Vagina (tissue), 2 donors: ENCODE results near the gene MCF2L. TPM values are rescaled to one million over a fixed set of nuclear protein-coding genes. Genes with fewer than 3 reads are reported as not detected.

ENCODE experiments used
- DNase-seq, 2 donors: peaks; one replicate each; pipeline ENCODE4 v3.0.0-alpha.2; 2017; ENCODE audit errors: extremely low spot score in 2 of 2
- H3K27ac ChIP-seq: fragments of 200-600 bp; sonication (generic); one replicate; pipeline ENCODE4 v1.5.1; 2019
- H3K27me3 ChIP-seq: fragments of 200-600 bp; sonication (generic); one replicate; pipeline ENCODE4 v1.5.1; 2019
- H3K36me3 ChIP-seq, 2 donors: fragments of 200-600 bp; sonication (generic); one replicate each; pipeline ENCODE4 v1.5.1; 2017 to 2019
- H3K4me1 ChIP-seq: fragments of 200-600 bp; sonication (generic); one replicate; pipeline ENCODE4 v1.5.1; 2019
- H3K4me3 ChIP-seq, 2 donors: fragments of 200-600 bp; sonication (generic); 1 replicate in 1 of 2; 2 replicates in 1 of 2; pipeline ENCODE4 v1.5.1; 2016 to 2019
- H3K9me3 ChIP-seq: fragments of 200-600 bp; sonication (generic); one replicate; pipeline ENCODE4 v1.5.1; 2019
- CTCF ChIP-seq, 3 experiments: fragments of 450-650 bp in 2 of 3; fragments of 200-600 bp in 1 of 3; sonication (generic) in 1 of 3; IDR thresholded peaks; one replicate each; pipeline ENCODE4 v1.5.1; 2017 to 2019; ENCODE audit warnings: antibody characterized with exemption in 3 of 3, mild to moderate bottlenecking in 2 of 3, moderate library complexity in 2 of 3
- POLR2A ChIP-seq, 2 donors: fragments of 450-650 bp; IDR thresholded peaks; one replicate each; pipeline ENCODE4 v1.6.1; 2017; ENCODE audit warnings: antibody characterized with exemption in 2 of 2, mild to moderate bottlenecking in 2 of 2, moderate library complexity in 2 of 2
- POLR2AphosphoS5 ChIP-seq, 2 donors: sonication (generic); formaldehyde crosslinking; IDR thresholded peaks; one replicate each; pipeline ENCODE4 v1.9.0; 2017; ENCODE audit warnings: antibody characterized with exemption in 2 of 2, mild to moderate bottlenecking in 2 of 2, low read depth in 1 of 2; ENCODE audit not compliant: insufficient read depth in 1 of 2
- intact Hi-C: fragments of 100-400 bp; cut with DNase I; formaldehyde crosslinking; loops from one replicate; pipeline ENCODE4 v1.15.1; 2023
- total RNA-seq: library from RNA; depleted of rRNA; stranded (reverse); fragments of >200 nt; gene quantifications from one replicate; pipeline ENCODE4 v1.2.3, GENCODE V29; 2016

The MCF2L gene
- total RNA-seq, 1 donor from 2014 or later, result 45.4 TPM

- TF ChIP-seq CTCF (IDR thresholded peaks at IDR 0.05) (no peak), POLR2A (IDR thresholded peaks at IDR 0.05) (no peak), POLR2AphosphoS5 (IDR thresholded peaks at IDR 0.05; ENCODE audit: insufficient read depth in 1 of 2, low read depth in 1 of 2) (no peak)
- intact Hi-C loops, result no loop called here
- DNase-seq, result no peak
- Histone ChIP-seq H3K9me3 (no peaks in the 10 kb centered on the region), H3K36me3 (no peaks in the 10 kb centered on the region), H3K27me3 (no peaks in the 10 kb centered on the region), H3K4me3 (no peak overlapping the region), H3K27ac (no peak overlapping the region), H3K4me1 (peaks cover 27% of the 10 kb centered on the region)
Observed at GRCh38 chr13:113126265-113127150, 157.5 kb downstream of the MCF2L start.

- Histone ChIP-seq H3K27me3 (no peaks in the 10 kb centered on the region), H3K4me1 (peaks cover 12% of the 10 kb centered on the region), H3K36me3 (no peaks in the 10 kb centered on the region), H3K9me3 (no peaks in the 10 kb centered on the region), H3K4me3 (peak overlapping the region; percentile 2 to 25), H3K27ac (no peak overlapping the region)
- peak in 1 of 2 donors; percentile 82 for DNase-seq
- TF ChIP-seq POLR2AphosphoS5 (IDR thresholded peaks at IDR 0.05; ENCODE audit: insufficient read depth in 1 of 2, low read depth in 1 of 2), result no peak
- TF ChIP-seq POLR2A (IDR thresholded peaks at IDR 0.05), result no peak
- TF ChIP-seq CTCF (IDR thresholded peaks at IDR 0.05), result no peak
- intact Hi-C loops, result no loop called here
Observed at GRCh38 chr13:113129480-113129879, 160.5 kb downstream of the MCF2L start.

- intact Hi-C loops, result no loop called here
- H3K36me3 ChIP-seq, result no peaks in the 10 kb centered on the region
- peak overlapping the region; percentile 2 to 25 for H3K4me3 ChIP-seq
- H3K9me3 ChIP-seq, result no peaks in the 10 kb centered on the region
- no peak overlapping the region for H3K27ac ChIP-seq
- TF ChIP-seq POLR2A (IDR thresholded peaks at IDR 0.05) (no peak), POLR2AphosphoS5 (IDR thresholded peaks at IDR 0.05; ENCODE audit: insufficient read depth in 1 of 2, low read depth in 1 of 2) (no peak), CTCF (IDR thresholded peaks at IDR 0.05) (no peak)
- no peaks in the 10 kb centered on the region for H3K27me3 ChIP-seq
- DNase-seq, result peak in 1 of 2 donors; percentile 58
- peaks cover 9% of the 10 kb centered on the region for H3K4me1 ChIP-seq
Observed at GRCh38 chr13:113129921-113130750, 161.1 kb downstream of the MCF2L start.

GRCh38 chr13:113135281-113135760, 166.3 kb downstream of the MCF2L start:
- TF ChIP-seq POLR2AphosphoS5 (IDR thresholded peaks at IDR 0.05; ENCODE audit: insufficient read depth in 1 of 2, low read depth in 1 of 2), result no peak
- no peak for TF ChIP-seq CTCF (IDR thresholded peaks at IDR 0.05)
- TF ChIP-seq POLR2A (IDR thresholded peaks at IDR 0.05), result no peak

More at GRCh38 chr13:113135281-113135760, 166.3 kb downstream of the MCF2L start:
- peaks cover 0 to 2% of the 10 kb centered on the region in 2 donors for H3K36me3 ChIP-seq
- H3K9me3 ChIP-seq, result no peaks in the 10 kb centered on the region
- H3K27me3 ChIP-seq, result no peaks in the 10 kb centered on the region
- intact Hi-C loops, result no loop called here
- DNase-seq, result no peak
- no peak overlapping the region for H3K4me3 ChIP-seq
- H3K27ac ChIP-seq, result no peak overlapping the region
- H3K4me1 ChIP-seq, result no peaks in the 10 kb centered on the region
